HL-60 (cell line): ENCODE results near the gene AP4S1.

Source experiments
- POLR2AphosphoS5 ChIP-seq: IDR thresholded peaks from 2 replicates; pipeline ENCODE4 v1.6.1; 2012; ENCODE audit warnings: low read depth
- TF ChIP-seq, protein P1 (sequence below): IDR thresholded peaks from one replicate; pipeline ENCODE4 v1.5.1; 2011; ENCODE audit warnings: low read length, control low read depth, inconsistent platforms; ENCODE audit not compliant: insufficient read depth

DNA sequence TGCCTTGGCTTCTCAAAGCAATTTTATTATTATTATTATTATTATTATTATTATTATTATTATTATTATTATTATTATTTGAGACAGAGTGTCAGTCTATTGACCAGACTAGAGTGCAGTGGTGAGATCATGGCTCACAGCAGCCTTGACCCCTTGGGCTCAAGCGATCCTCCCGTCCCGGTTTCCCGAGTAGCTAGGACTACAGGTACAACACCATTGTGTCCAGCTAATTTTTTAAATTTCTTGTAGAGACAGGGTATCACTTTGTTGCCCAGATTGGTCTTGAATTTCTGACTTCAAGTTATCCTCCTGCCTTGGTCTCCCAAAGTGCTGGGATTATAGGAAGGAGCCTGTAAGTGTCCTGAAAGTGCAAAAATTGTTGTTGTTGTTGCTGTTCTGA lies 11.6 kb upstream of the AP4S1 start:
- TF ChIP-seq POLR2AphosphoS5 = no peak
- TF ChIP-seq, protein P1, sequence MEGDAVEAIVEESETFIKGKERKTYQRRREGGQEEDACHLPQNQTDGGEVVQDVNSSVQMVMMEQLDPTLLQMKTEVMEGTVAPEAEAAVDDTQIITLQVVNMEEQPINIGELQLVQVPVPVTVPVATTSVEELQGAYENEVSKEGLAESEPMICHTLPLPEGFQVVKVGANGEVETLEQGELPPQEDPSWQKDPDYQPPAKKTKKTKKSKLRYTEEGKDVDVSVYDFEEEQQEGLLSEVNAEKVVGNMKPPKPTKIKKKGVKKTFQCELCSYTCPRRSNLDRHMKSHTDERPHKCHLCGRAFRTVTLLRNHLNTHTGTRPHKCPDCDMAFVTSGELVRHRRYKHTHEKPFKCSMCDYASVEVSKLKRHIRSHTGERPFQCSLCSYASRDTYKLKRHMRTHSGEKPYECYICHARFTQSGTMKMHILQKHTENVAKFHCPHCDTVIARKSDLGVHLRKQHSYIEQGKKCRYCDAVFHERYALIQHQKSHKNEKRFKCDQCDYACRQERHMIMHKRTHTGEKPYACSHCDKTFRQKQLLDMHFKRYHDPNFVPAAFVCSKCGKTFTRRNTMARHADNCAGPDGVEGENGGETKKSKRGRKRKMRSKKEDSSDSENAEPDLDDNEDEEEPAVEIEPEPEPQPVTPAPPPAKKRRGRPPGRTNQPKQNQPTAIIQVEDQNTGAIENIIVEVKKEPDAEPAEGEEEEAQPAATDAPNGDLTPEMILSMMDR = no peak
